Fibroblast of skin of abdomen (primary cell): ENCODE results near the gene HLCS.
A peak's percentile ranks its signal among the peaks of the same experiment; 100 is the strongest.

Experiments used
- DNase-seq: peaks from one replicate; pipeline ENCODE4 v3.0.0-alpha.2; 2013

Gene HLCS

GRCh38 chr21:36769051-36769839 lies 197.2 kb downstream of the HLCS start:
- peak; percentile 75 for DNase-seq

GRCh38 chr21:36768496-36768895 lies 198.0 kb downstream of the HLCS start:
- DNase-seq: no peak

- DNase-seq: no peak
These were observed 199.4 kb downstream of the HLCS start for GRCh38 chr21:36767096-36767495.

GRCh38 chr21:36766511-36766910 lies 200.0 kb downstream of the HLCS start:
- no peak for DNase-seq

GRCh38 chr21:36765229-36765628 lies 201.2 kb downstream of the HLCS start:
- peak; percentile 71 for DNase-seq

- no peak for DNase-seq
These were observed 203.2 kb downstream of the HLCS start for GRCh38 chr21:36763305-36763704.

GRCh38 chr21:36762642-36763041 lies 203.8 kb downstream of the HLCS start:
- no peak for DNase-seq

- DNase-seq: no peak
These were observed 204.8 kb downstream of the HLCS start for GRCh38 chr21:36761685-36762084.

GRCh38 chr21:36759348-36760083 lies 207.0 kb downstream of the HLCS start:
- DNase-seq: no peak

GRCh38 chr21:36757196-36757595 lies 209.3 kb downstream of the HLCS start:
- DNase-seq: no peak

- DNase-seq: no peak
These were observed 209.9 kb downstream of the HLCS start for GRCh38 chr21:36756527-36756926.

- DNase-seq: no peak
These were observed 212.1 kb downstream of the HLCS start for GRCh38 chr21:36754241-36754898.

- DNase-seq: peak; percentile 73
These were observed 212.9 kb downstream of the HLCS start for GRCh38 chr21:36753556-36753955.

GRCh38 chr21:36751383-36751782 lies 215.1 kb downstream of the HLCS start:
- no peak for DNase-seq

- DNase-seq: no peak
These were observed 215.9 kb downstream of the HLCS start for GRCh38 chr21:36750576-36750959.

- peak; percentile 47 for DNase-seq
These were observed 216.4 kb downstream of the HLCS start for GRCh38 chr21:36749935-36750575.

GRCh38 chr21:36747815-36748383 lies 218.6 kb downstream of the HLCS start:
- peak; percentile 48 for DNase-seq

- no peak for DNase-seq
These were observed 219.2 kb downstream of the HLCS start for GRCh38 chr21:36747041-36747814.

GRCh38 chr21:36745459-36745858 lies 221.0 kb downstream of the HLCS start:
- no peak for DNase-seq

GRCh38 chr21:36744560-36745231 lies 221.8 kb downstream of the HLCS start:
- DNase-seq: no peak

- no peak for DNase-seq
These were observed 222.3 kb downstream of the HLCS start for GRCh38 chr21:36744190-36744559.
